ENCODE data around the gene CFAP99. TPM values are rescaled to one million over a fixed set of nuclear protein-coding genes. Genes with fewer than 3 reads are reported as not detected.

The CFAP99 gene
- total and polyA plus RNA-seq, 2 of the 4 experiments (the other 2 are of a cell fraction): not detected

DNA sequence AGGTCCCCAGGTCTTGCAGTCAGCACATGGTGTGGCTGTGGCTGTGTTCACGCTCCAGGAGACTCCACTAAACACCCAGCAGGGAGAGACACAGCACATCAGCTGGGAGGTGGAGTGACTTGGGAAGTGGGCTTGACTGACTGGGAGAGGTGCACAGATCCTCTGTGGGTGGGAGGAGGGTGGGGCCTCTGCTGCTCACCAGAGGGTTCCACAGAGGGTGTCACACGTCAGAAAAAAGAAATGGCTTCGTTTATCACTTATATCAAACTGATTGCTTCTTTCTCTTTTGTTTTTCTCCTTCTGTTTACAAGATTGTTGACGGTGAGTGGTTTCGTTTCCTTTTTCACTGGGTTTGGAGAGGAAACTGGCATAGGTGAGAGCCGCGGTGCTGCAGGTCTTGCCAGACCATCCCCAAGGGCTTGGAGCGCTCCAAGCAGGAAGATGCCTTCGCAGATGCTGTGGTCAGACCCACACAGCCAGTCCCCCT, 92.9 kb downstream of the CFAP99 start:
- no peak overlapping the region for H3K14ac ChIP-seq (replicated peaks; ENCODE audit: low read depth, low read length)
- no peak overlapping the region for H3K9ac ChIP-seq (ENCODE audit: low read depth, low read length)
- no peak overlapping the region for H3K23ac ChIP-seq (ENCODE audit: low read depth, low read length)
- H3K27me3 ChIP-seq (ENCODE audit: control insufficient read depth, insufficient read depth, low read length): no peaks in the 10 kb centered on the region
- no peak overlapping the region for H2BK120ac ChIP-seq (ENCODE audit: low read depth, low read length)
- peaks cover 3% of the 10 kb centered on the region; the same call in 1 of the 2 replicates for H3K9me1 ChIP-seq (ENCODE audit: insufficient read depth, low read length)
- ATAC-seq (ENCODE audit: low read depth) (no peak), DNase-seq (no peak)
- ChIA-PET CTCF (no interaction called here), POLR2A (ENCODE audit: unreplicated experiment) (no interaction called here)
- H3K18ac ChIP-seq (ENCODE audit: low read depth, low read length): no peak overlapping the region
- WGBS, 2 experiments (ENCODE audit: extremely low coverage in 2 of 2, insufficient read length in 1 of 2): no CpG with 5 or more reads among the region's 9 CpGs
- H3K4me3 ChIP-seq (ENCODE audit: insufficient read depth, low read depth, low read length): no peak overlapping the region
- no peak overlapping the region for H2AK9ac ChIP-seq (replicated peaks; ENCODE audit: low read depth, low read length, poor library complexity)
- H2AFZ ChIP-seq (replicated peaks; ENCODE audit: low read length, poor library complexity): no peak overlapping the region
- H2BK15ac ChIP-seq (ENCODE audit: low read depth, low read length): no peak overlapping the region
- no peak overlapping the region for H4K8ac ChIP-seq (ENCODE audit: low read depth in 2 of 2, low read length in 2 of 2)
- H2BK20ac ChIP-seq (ENCODE audit: low read depth, low read length): no peak overlapping the region
- peaks cover 27% of the 10 kb centered on the region for H4K20me1 ChIP-seq (ENCODE audit: insufficient read depth, low read length)
- H3K79me1 ChIP-seq (ENCODE audit: low read depth in 1 of 2, low read length in 2 of 2): peaks cover 32 to 58% of the 10 kb centered on the region in 2 experiments
- intact Hi-C loops (cut with micrococcal nuclease) (no loop called here), in situ Hi-C loops (cut with MboI; ENCODE audit: low sequenced_read_pairs) (no loop called here), dilution Hi-C loops (cut with HindIII; ENCODE audit: low sequenced_read_pairs, unreplicated experiment) (no loop called here)
- no peak overlapping the region for H4K5ac ChIP-seq (ENCODE audit: low read depth, low read length)
- H3K9me3 ChIP-seq (ENCODE audit: control insufficient read depth, insufficient read depth, low read length): no peaks in the 10 kb centered on the region
- BruUV-seq (replicated peaks): no TSS peak
- no peak overlapping the region for H4K91ac ChIP-seq (ENCODE audit: insufficient read depth, low read depth, low read length)
- H3K4me1 ChIP-seq (ENCODE audit: control insufficient read depth, insufficient read depth, low read length): no peaks in the 10 kb centered on the region
- no peak overlapping the region for H2BK5ac ChIP-seq (ENCODE audit: low read depth, low read length, poor library complexity, severe bottlenecking)
- H3K36me3 ChIP-seq (ENCODE audit: control insufficient read depth, insufficient read depth, low read length): peaks cover 66% of the 10 kb centered on the region
- no peak overlapping the region for H3K27ac ChIP-seq (ENCODE audit: insufficient read depth, low read length)
- no peak overlapping the region for H3K56ac ChIP-seq (ENCODE audit: extremely low read depth, insufficient read depth, low read length)
- no peak overlapping the region for H2AK5ac ChIP-seq (ENCODE audit: low read depth, low read length)
- H3K4me2 ChIP-seq (ENCODE audit: low read depth, low read length): no peak overlapping the region
- no peak for TF ChIP-seq RAD21 (IDR thresholded peaks at IDR 0.05; ENCODE audit: low read length)
- no peak for TF ChIP-seq BHLHE40 (IDR thresholded peaks at IDR 0.05; ENCODE audit: low read depth, low read length)
- no peak for TF ChIP-seq MAZ (IDR thresholded peaks at IDR 0.05; ENCODE audit: borderline replicate concordance, low read depth, low read length)
- no peak for TF ChIP-seq RFX5 (IDR thresholded peaks at IDR 0.05; ENCODE audit: low read depth, low read length)
- TF ChIP-seq POLR2A (IDR thresholded peaks at IDR 0.05; ENCODE audit: low read depth, low read length): no peak
- TF ChIP-seq, protein P1, sequence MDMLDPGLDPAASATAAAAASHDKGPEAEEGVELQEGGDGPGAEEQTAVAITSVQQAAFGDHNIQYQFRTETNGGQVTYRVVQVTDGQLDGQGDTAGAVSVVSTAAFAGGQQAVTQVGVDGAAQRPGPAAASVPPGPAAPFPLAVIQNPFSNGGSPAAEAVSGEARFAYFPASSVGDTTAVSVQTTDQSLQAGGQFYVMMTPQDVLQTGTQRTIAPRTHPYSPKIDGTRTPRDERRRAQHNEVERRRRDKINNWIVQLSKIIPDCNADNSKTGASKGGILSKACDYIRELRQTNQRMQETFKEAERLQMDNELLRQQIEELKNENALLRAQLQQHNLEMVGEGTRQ (IDR thresholded peaks at IDR 0.05; ENCODE audit: low read depth, low read length): no peak
- H3K4ac ChIP-seq (ENCODE audit: low read depth, low read length): no peak overlapping the region

Other genes with a start within 250 kb of the CFAP99 start
- gene HAUS3, start 176.8 kb upstream of the CFAP99 start, total RNA-seq (2012; rRNA removed): 4.3 and 6.9 TPM in 2 replicates
- gene HAUS3, start 176.8 kb upstream of the CFAP99 start, polyA plus RNA-seq (2012; rRNA removed): 3.6 and 4.8 TPM in 2 replicates
- gene POLN, start 176.8 kb upstream of the CFAP99 start, total RNA-seq (2012; rRNA removed): 0.72 and 1.1 TPM in 2 replicates
- 0.63 and 0.82 TPM in 2 replicates for gene POLN, start 176.8 kb upstream of the CFAP99 start, polyA plus RNA-seq (2012; rRNA removed)
- 22.8 and 25.6 TPM in 2 replicates for gene MXD4, start 156.8 kb upstream of the CFAP99 start, total RNA-seq (2012; rRNA removed)
- gene MXD4, start 156.8 kb upstream of the CFAP99 start, polyA plus RNA-seq (2012; rRNA removed): 54.4 and 63.6 TPM in 2 replicates
- gene ZFYVE28, start 310 bp upstream of the CFAP99 start, total RNA-seq (2012; rRNA removed): 0.36 and 0.56 TPM in 2 replicates
- 1.2 and 1.4 TPM in 2 replicates for gene ZFYVE28, start 310 bp upstream of the CFAP99 start, polyA plus RNA-seq (2012; rRNA removed)
- 63.8 and 64.4 TPM in 2 replicates for gene RNF4, start 50.2 kb downstream of the CFAP99 start, total RNA-seq (2012; rRNA removed)
- 70.1 and 73.8 TPM in 2 replicates for gene RNF4, start 50.2 kb downstream of the CFAP99 start, polyA plus RNA-seq (2012; rRNA removed)
- 6.8 and 8.1 TPM in 2 replicates for gene FAM193A, start 117.7 kb downstream of the CFAP99 start, total RNA-seq (2012; rRNA removed)
- 9.5 and 11.0 TPM in 2 replicates for gene FAM193A, start 117.7 kb downstream of the CFAP99 start, polyA plus RNA-seq (2012; rRNA removed)

Data from IMR-90 (cell line).